ENCODE results near the gene RET.

The RET gene

GRCh38 chr10:43110338-43111071 is 33.6 kb downstream of the RET start:
- DNase-seq: no peak

GRCh38 chr10:43111101-43111500 is 34.2 kb downstream of the RET start:
- DNase-seq: no peak

- no peak for DNase-seq
Measured at GRCh38 chr10:43111921-43112607, 35.2 kb downstream of the RET start.

GRCh38 chr10:43112608-43112961 is 35.7 kb downstream of the RET start:
- DNase-seq: no peak

- no peak for DNase-seq
Measured at GRCh38 chr10:43113201-43114087, 36.6 kb downstream of the RET start.

- no peak for DNase-seq
Measured at GRCh38 chr10:43114088-43114742, 37.3 kb downstream of the RET start.

- no peak for DNase-seq
Measured at GRCh38 chr10:43114743-43115611, 38.1 kb downstream of the RET start.

GRCh38 chr10:43115881-43116595 is 39.2 kb downstream of the RET start:
- DNase-seq: no peak

GRCh38 chr10:43116596-43116995 is 39.7 kb downstream of the RET start:
- DNase-seq: no peak

GRCh38 chr10:43117031-43117776 is 40.3 kb downstream of the RET start:
- DNase-seq: no peak

GRCh38 chr10:43117777-43118583 is 41.1 kb downstream of the RET start:
- no peak for DNase-seq

GRCh38 chr10:43118631-43119415 is 42.0 kb downstream of the RET start:
- no peak for DNase-seq

GRCh38 chr10:43119416-43120115 is 42.7 kb downstream of the RET start:
- no peak for DNase-seq

- no peak for DNase-seq
Measured at GRCh38 chr10:43120116-43120928, 43.5 kb downstream of the RET start.

GRCh38 chr10:43120929-43121314 is 44.1 kb downstream of the RET start:
- DNase-seq: no peak

- no peak for DNase-seq
Measured at GRCh38 chr10:43121444-43121843, 44.6 kb downstream of the RET start.

GRCh38 chr10:43122096-43122495 is 45.2 kb downstream of the RET start:
- no peak for DNase-seq

All from DMS79 (cell line).